GM18517 (cell line): ENCODE results near the gene PSMB5.

ENCODE experiments used
- ATAC-seq: cut with Tn5 transposase; IDR thresholded peaks from one replicate; pipeline ENCODE4 v1.9.1; 2021; ENCODE audit warnings: mild to moderate bottlenecking, moderate library complexity; ENCODE audit not compliant: unreplicated experiment

PSMB5 gene

GRCh38 chr14:22977434-22977683 lies 57.3 kb downstream of the PSMB5 start:
- ATAC-seq = no peak

- no peak for ATAC-seq
These were observed 57.9 kb downstream of the PSMB5 start for GRCh38 chr14:22976620-22977433.
